Mononuclear cell (primary cell): ENCODE measurements around the gene ZNF562. TPM values are rescaled to one million over a fixed set of nuclear protein-coding genes. Genes with fewer than 3 reads are reported as not detected.

Experiments used
- H3K27me3 ChIP-seq: 2 replicates; pipeline ENCODE4 v1.6.0; 2011; ENCODE audit warnings: low read length, control low read depth; ENCODE audit not compliant: insufficient read depth
- H3K4me1 ChIP-seq: 2 replicates; pipeline ENCODE4 v1.5.1; 2011; ENCODE audit warnings: mild to moderate bottlenecking, low read length, control low read depth; ENCODE audit not compliant: insufficient read depth
- H3K4me3 ChIP-seq: 2 replicates; pipeline ENCODE4 v1.5.1; 2011; ENCODE audit warnings: mild to moderate bottlenecking, low read length, moderate library complexity
- H3K9me3 ChIP-seq: 2 replicates; pipeline ENCODE4 v1.5.1; 2011; ENCODE audit warnings: low read depth, mild to moderate bottlenecking, control low read depth, low read length
- total RNA-seq: library from RNA; depleted of rRNA; stranded (reverse); fragments of >200 nt; gene quantifications from one replicate; pipeline ENCODE4 v1.2.3, GENCODE V29; 2012

ZNF562 gene
- total RNA-seq, 1 donor, result 18.9 TPM

GRCh38 chr19:9610484-9611113, 64.3 kb downstream of the ZNF562 start:
- H3K4me3 ChIP-seq, result no peak overlapping the region
- H3K4me1 ChIP-seq, result no peaks in the 10 kb centered on the region
- H3K9me3 ChIP-seq, result peaks cover 50% of the 10 kb centered on the region
- no peaks in the 10 kb centered on the region for H3K27me3 ChIP-seq

DNA sequence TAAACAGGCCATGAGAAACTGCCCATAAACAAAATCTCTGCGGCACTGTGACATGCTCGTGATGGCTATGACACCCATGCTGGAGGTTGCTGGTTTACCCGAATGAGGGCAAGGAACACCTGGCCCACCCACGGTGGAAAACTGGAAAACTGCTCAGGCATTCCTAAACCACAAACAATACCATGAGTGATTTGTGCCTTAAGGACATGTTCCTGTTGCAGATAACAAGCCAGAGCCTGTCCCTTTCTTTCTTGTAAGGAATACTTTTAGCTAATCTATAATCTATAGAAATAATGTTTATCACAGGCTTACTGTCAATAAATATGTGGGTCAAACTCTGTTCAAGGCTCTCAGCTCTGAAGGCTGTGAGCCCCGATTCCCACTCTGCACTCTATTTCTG, 66.0 kb downstream of the ZNF562 start:
- Histone ChIP-seq H3K4me1 (no peaks in the 10 kb centered on the region), H3K9me3 (peaks cover 50% of the 10 kb centered on the region), H3K4me3 (no peak overlapping the region), H3K27me3 (no peaks in the 10 kb centered on the region)

GRCh38 chr19:9597027-9597426, 77.9 kb downstream of the ZNF562 start:
- Histone ChIP-seq H3K4me3 (no peak overlapping the region), H3K4me1 (no peaks in the 10 kb centered on the region), H3K27me3 (no peaks in the 10 kb centered on the region), H3K9me3 (no peaks in the 10 kb centered on the region)

Other genes with a start within 250 kb of the ZNF562 start
- 31.6 TPM for gene ZNF266, start 239.5 kb downstream of the ZNF562 start, total RNA-seq
- gene ZNF560, start 176.5 kb downstream of the ZNF562 start, total RNA-seq, result not detected
- 16.7 TPM for gene ZNF426, start 136.5 kb downstream of the ZNF562 start, total RNA-seq
- 38.1 TPM for gene ZNF121, start 90.6 kb downstream of the ZNF562 start, total RNA-seq
- 32.1 TPM for gene ZNF561, start 53.9 kb downstream of the ZNF562 start, total RNA-seq
- 4.8 TPM for gene ZNF846, start 93.6 kb upstream of the ZNF562 start, total RNA-seq
- 17.1 TPM for gene FBXL12, start 144.0 kb upstream of the ZNF562 start, total RNA-seq
- 75.8 TPM for gene UBL5, start 152.8 kb upstream of the ZNF562 start, total RNA-seq
- gene PIN1, start 160.2 kb upstream of the ZNF562 start, total RNA-seq, result 44.7 TPM